ENCODE measurements around the gene HSF5.

Gene HSF5

DNA sequence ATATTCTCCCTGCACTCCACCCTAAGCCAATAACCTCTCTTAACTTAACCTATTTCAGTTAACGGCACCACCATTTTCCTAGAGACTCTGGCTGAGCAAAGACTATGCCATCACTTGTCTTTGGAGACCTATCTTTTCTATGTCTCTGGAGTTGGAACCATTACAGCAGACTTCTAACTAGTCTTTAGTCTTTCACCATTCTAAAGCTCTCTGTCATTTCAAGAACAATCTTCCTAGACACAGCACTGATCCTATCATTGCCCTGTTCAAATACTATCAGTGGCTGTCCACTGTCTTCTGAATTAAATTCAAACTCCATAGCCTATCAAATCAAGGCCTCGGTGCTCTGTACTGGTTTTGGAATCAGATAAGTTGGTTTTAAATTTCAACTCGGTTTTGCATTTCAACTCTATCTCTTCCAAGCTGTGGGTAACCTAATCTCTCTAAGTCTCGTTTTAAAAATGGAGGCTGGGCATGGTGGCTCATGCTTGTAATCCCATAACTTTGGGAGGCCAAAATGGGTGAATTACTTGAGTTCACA, 102.8 kb downstream of the HSF5 start:
- DNase-seq (ENCODE audit: low spot score), result no peak

DNA sequence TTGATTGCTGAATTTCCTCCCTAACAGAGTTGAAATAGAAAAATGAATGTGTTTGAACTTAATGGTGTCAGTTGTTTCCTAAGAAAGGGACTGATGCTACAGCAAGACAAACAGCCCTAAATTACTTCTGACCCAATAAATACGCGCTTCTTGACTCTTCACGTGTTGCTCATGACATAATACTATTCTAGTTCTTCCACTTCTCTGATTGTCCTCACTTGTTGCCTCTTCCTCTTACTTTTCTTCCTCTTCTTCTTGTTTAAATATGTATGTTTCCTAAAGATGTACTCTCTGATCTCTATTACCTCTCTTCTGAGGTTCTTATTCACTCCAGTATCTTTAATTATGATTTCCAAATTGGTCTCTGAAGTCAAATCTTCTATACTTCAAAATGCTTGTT, 103.3 kb downstream of the HSF5 start:
- DNase-seq (ENCODE audit: low spot score), result no peak

DNA sequence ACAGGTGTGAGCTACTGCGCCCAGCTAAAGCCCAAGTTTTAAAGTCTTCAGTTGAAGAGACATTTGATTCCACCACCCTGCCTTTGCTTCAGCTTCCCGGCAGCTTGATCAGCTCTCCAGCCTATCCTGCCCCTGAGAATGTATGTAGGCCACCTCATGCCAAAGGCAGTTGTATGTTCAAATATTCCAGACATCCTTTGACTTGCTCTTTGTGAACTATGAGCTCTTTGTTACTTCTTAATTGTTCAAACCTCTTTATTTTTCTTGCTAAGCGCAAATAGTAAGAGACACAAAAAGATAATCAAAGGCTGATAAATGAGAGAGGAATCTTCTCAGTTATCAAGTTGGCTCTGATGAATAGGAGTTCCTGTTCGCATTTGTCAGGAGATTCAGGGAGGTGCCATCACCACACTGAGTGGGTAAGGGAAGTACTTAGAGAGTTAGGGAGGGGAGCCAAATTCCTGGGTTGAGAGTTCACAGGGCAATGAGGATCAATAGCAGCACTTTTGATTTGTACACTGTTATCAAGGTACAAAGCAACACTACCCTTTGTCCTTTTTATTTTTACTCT, 104.2 kb downstream of the HSF5 start:
- DNase-seq (ENCODE audit: low spot score), result no peak

DNA sequence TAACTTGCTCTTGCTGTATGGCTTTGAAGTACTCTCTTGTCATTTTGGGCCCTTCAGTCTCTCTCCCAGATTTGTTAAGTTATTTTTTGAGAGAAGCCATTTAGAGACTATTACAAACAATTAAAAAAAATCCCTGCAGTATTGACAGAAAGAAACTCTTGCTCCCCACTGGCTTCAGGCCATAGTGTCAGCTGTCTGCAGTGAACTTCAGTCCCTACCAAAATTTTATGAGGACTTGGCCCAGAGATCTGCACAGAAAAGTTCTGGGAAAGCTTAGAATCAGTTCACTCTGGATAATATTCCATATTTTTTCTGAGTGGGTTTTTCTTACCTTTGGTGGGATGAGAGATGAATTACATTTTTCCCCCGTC, 105.4 kb downstream of the HSF5 start:
- DNase-seq (ENCODE audit: low spot score), result no peak

DNA sequence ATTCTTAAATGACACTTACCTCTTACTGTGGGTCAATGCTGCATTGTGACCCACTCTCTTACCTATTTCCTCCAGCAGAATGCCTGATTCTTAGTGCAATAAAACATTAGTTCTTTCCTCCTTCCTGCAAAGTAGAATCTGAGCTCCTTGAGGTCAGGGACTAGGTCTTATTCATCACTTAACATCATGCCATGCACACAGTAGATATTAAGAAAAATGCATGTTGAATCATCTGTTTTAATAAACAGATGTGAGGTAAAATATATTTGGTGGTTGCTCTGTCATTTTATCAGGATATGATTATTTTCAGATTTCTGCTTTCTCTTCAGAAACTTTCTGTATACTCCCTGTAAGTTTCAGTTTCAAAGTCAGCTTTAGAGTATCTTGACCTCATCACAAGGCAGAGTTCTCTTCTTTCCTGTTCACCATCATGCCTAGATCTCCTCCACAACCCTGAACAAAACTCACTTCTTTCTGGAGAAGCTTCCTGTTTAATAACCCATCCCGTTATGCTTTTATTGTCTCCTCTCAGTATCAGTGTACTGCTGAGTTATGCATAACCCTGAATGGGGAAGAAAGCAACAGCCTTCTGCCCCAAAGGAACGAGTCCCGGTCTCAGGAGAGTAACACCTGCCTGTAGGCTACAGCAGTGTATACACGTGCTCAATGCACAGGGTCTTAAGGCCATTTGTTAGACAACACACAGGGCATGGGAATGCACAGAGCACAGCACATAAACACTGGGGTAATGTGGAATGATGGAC, 105.9 kb downstream of the HSF5 start:
- DNase-seq (ENCODE audit: low spot score), result no peak

DNA sequence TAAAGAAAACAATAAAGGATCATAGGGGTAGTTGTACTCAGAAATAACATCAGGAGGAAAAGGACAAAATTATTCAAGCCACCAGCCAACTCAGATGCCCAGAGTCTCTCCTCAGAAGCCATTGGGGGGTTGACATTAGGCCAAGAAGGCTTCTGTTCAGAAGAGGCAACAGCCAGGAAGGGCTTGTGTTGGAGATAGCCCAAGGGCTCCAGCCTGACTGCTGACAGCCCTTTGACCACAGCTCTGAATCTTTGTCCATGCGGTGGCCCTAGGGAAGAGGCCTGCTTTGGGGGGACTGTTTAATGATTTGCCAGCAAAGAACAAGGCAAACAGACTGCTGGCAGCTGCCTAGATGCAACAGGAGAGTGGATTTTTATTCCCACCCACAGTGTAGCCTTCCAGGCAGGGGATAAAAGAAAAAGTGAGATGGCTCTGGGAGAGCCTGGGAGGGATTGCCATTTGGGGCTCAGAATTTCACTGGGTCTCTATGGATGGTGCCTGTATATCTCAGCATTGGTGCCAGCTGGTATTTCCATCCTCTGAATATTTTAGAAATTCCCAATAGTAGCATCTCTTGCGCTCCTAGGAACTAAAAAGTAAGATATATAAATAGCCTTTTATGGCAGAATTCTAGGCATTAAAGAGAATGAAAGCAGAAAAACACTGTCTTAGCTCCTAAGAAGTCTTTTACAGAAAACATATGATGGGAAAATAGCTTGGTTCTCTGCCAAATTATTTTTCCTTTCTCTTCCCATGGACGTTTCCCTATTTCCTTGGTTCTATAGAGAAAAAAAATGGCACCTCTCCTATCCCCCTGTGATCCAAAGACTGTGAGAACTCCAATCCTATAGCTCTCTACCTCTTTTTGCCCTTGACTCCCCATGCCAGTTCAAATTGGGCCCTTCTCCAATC, 106.8 kb downstream of the HSF5 start:
- DNase-seq (ENCODE audit: low spot score), result no peak

DNA sequence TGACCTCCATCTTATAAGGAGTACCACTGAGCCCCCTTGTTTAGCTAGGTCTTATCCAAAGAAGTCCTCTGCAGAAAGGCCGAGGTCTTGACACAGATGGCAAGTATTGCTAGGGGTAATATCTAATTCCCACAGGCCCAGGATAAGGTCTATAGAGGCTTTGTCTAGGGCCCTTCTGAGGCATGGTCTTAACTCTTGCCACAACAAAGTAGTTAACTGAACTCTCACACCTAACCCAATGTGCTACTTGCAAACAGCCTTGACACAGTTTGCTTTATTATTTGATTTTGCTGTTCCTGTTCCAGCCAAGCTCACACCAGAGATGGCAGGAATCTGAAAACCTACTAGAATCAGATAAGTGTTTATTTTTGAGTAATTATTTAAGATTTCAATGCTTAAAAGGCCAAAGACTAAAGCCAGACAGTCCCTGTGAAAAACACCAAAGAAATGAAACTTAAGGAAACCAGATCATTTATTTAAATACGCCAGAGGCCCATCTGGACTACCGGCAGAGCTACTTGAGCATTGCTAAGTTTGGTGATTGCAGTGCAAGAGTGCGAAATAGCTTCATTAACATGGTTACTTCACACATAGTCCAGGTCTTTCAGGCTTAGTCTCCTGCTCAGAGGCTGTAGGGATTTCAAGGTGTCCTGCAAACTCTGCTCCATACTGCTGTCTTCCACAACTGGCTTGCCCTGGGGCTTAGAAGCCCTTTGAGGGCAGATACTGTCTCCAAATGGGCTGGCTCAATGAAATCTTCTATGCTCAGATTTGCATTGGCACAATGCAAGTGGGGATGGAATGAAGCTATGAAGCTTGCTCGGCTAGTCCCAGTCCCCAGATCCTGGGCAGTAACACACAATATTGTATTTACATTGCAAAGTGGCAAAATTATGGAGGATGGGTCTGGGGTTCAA, 107.7 kb downstream of the HSF5 start:
- DNase-seq (ENCODE audit: low spot score), result no peak

DNA sequence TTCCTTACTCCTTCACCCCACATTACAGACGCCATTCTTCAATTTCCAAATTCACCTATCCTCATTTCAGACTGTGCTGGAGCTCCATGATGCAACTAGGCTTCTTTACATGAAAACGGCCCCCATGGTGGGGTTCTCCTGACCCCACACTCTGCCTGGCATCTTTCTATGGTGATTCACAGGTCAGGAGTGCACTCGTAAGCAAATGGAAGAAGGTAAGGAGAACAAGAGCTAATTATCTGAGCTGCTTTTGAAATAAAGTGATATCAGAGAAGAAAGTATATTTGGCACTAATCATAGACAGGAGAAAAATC, 108.7 kb downstream of the HSF5 start:
- DNase-seq (ENCODE audit: low spot score), result no peak

DNA sequence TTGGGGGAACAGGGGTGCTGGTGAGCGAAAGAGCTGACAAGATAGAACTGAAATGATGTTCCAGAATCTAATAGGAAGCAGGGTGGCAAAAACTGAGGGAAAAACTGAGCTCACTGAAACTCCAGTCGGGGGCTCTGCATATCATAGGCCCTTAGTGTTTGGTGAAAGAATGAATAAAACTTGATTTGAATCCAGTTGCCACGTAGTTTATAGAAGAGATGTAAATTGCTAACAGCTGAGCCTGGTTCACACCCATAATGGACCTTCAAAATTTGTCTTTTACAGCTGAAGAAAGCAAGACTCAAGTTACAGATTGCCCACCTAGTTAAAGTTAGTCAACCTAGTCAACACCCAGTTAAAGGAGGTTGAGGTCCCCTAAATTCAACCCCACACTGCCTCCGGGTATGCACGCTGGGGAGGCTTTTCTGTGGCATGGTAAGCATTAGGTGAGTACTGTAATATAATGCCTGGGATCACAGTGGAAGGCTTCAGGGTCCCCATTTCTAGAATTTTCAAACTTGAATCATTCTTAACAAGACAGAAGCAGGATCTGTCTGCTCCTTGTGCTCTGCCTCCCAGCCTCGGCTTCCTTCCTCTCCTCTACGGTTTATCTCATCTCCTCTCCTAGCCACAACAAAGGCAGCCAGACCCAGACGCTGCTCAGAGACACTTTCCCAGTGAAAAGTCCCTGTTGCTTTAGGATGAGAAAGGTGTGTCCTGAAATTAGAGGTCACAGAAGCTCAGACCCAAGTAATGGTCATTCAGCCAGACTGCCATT, 109.3 kb downstream of the HSF5 start:
- DNase-seq (ENCODE audit: low spot score), result no peak

DNA sequence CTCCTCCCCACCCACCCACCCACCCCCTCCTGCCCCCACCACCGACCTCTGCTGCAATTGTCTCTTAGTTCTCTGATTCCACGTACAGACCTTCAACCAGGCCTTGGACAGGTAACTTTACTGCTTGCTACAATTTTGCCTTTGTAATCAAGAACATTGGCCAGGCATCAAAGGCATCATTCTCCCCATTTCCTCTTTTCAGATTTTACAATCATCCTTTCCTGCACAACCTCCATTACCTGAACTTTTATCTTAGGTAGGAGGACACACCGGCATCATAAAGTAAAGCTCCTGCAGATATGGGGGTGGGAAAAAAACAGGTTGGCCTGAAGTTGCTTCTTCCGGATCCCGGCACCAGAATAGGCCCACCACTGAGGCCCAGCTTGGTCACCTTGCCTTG, 110.5 kb downstream of the HSF5 start:
- DNase-seq (ENCODE audit: low spot score), result no peak

DNA sequence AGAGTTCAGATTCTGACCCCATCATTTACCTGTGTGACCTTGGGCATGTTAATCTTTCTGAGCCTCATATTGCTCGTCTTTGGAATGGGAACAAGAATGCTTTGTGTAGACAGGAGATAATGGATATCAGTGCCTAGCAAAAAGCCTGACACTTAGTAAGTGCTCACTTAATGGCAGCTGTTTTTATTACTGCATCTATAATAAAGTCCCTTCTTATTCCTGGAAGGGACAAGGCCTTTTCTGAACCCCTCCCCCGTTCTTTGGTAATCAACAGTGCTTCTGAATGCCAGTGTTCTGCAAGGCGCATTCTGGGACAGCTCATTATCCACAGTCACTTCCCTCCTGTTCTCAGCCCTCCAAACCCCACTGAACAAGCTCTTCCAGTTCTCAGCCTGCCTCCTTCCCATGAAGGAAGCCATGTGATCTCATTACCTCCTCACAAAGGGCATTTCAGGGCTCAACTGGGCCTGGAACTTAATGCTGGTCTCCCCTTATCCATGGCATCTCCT, 111.1 kb downstream of the HSF5 start:
- no peak for DNase-seq (ENCODE audit: low spot score)

DNA sequence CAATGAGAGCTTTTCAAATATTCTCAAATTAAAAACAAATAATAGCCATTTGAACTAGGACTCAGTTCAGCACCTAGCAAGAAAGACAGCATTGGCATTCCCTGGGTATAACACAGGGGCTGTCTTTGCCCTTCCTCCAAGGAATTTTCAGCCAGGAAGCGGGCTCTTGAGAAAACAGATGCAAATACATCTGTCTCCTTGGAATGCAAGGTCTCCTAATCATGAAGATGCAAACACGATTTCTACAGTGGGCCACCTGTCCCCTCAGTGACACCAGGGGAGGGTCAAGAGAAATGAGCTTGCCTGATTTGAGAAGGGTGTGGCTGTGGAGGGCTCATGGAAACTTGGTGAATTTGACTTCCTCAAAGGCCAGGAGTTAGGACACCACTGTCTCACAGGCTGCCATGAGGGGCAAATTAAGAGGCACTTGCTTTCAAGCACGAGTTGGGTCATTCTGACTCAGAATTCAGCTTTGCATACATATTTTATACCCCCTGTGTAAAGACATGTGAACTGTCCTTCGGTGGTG, 111.7 kb downstream of the HSF5 start:
- no peak for DNase-seq (ENCODE audit: low spot score)

DNA sequence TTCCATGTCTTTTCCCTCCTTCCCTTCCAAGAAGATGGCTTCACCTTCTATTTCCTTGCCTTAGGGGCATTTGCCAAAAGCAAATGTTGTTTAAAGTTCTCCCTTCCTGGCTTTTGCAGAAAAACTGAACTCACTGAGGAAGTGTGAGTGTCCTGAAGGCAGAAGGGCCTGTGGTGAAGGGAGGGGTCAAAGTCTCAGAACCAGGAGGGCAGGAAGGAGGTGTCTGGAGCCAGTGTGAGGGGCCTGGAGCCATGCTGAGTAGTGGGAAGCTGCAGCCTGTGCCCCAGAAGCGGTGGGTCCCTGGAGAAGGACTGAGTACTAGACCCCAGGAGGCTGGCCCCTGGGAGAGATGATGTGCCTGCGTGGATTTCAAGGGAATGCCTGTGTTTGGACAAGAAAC, 112.4 kb downstream of the HSF5 start:
- no peak for DNase-seq (ENCODE audit: low spot score)

DNA sequence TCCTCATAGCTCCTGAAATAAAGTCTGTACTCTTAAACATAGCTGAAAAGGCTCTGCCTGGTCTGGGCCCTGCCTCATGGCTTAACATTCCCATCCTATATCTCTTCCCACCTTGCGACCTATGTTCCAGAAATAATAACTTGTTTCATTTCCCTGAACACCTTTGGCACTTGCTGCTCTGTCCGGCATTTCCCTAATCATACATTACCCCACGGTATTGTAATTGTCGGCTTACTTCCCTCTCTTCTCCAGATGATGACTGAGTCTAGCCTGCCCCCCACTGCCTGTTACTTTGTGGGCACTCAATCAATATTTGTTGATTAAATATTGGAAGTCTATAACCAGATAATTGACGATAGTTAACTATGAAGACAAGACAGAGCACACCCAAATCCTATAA, 113.0 kb downstream of the HSF5 start:
- no peak for DNase-seq (ENCODE audit: low spot score)

DNA sequence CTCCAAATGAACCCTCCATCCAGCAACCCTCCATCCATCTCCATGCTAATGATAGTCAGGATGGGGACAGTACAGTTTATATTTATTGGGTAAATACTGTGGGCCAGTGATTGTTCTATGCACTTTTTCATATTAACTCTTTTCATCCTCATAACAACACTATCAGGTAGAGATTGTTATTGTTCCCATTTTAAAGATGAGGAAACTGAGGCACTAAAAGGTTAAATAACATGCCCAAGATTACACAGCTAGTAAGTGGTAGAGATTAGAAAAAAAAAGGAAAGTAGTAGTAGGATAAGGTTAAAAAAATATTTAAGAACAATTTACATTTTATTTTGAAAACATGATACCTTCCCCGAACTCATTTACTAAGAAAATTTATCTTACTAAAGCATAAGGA, 114.3 kb downstream of the HSF5 start:
- no peak for DNase-seq (ENCODE audit: low spot score)

DNA sequence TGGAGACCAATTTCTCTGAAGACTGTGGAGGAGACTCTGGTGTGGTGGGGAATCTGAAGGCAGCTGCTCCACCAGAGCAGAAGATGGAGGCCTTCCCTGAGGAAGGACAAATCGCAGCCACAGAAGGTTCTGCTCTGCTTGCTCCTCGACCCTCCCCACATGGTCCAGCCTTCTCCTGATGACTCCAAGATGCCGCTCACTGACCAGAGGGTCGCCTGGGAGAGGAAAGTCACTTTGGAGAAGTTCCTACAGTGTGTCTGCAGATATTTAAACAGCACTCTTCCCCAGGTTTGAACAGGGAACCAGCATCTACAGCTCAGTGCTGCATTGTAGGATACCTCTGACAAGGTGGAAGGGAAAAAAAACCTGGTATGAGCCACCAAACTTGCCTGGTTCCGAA, 115.2 kb downstream of the HSF5 start:
- DNase-seq (ENCODE audit: low spot score), result no peak

DNA sequence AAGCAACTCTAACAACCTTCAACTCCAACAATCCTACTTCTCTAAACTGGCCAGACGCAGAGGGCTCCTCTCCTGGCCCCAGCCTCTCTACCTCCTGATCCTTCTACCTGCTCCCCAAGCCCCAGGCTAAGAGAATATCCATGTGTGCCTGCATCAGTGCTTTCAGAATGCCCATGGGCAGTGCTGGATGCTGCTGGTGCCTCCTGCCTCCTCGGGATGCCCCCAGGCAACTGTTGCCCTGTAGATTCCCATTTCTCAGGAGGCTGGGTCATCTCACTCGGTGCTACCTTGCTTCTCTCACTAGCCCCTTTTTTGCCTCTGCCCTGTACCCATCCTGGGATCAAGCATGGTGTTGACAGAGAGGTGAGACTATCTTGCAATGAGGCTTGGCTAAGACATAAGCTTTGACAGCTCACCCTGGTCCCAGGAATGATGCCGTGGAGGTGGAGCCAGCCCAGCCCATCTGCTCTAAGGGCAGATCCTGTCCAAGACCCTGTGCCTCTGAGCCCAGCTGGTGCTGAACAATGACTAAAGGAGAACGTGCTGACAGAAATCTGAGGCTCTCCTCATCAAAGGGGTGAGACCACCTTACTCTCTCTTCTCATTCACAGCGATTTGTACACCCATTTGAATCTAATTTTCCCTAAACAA, 116.8 kb downstream of the HSF5 start:
- DNase-seq (ENCODE audit: low spot score), result no peak

DNA sequence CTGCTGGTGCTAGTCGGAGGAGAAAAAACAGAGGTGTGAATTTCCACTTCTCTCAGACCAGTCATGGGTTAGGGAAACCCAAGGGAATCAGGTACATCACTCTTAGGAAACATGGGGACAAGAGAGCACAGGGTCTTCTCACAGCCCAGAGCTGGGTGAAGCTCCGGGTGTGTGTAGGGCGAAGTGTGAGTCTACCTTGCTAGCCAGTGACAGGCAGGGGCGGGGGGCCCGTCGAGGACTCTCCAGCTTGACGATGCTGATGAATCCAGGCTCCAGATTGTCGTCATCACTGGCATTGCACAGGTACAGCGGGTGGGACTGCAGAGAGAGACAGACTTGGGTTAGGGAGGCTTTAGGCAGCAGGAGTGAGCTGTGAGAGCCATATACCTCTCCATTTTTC, 117.5 kb downstream of the HSF5 start:
- no peak for DNase-seq (ENCODE audit: low spot score)

DNA sequence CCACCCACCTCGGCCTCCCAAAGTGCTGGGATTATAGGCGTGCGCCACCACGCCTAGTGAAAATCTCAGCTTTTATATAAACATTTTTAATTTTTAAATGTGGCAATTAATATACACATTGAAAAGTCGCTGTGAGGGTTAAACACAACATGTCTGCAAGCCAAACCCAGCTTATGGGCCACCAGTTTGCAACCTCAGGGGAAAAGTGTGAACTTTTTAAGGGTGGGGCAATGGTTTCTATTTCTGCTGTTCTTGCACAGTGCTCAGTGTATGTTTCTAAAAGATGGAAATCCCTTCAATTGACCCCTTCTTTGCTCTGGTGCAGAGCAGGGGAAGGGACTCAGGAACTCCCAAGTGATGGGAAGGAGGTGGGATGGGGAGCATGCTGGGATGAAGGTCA, 117.9 kb downstream of the HSF5 start:
- DNase-seq (ENCODE audit: low spot score), result no peak
